Thyroid gland (tissue), 4 donors: Measurements from ENCODE around the gene PCCA. TPM values are rescaled to one million over a fixed set of nuclear protein-coding genes. Genes with fewer than 3 reads are reported as not detected.
"Not testable (repeated sequence)": the region's sequence is repeated elsewhere in the genome, so short reads cannot be mapped to it uniquely, and the experiment has no call there.

Source experiments
- DNase-seq, 2 donors: peaks; one replicate each; pipeline ENCODE4 v3.0.0-alpha.2; 2019
- H3K27ac ChIP-seq, 3 donors: fragments of 200-600 bp; sonication (generic); 1 replicate in 2 of 3; 2 replicates in 1 of 3; pipeline ENCODE4 v1.5.1; 2016 to 2019; ENCODE audit warnings: mild to moderate bottlenecking in 1 of 3, moderate library complexity in 1 of 3
- H3K27me3 ChIP-seq: fragments of 200-600 bp; sonication (generic); one replicate; pipeline ENCODE4 v1.5.1; 2019
- H3K36me3 ChIP-seq, 2 donors: fragments of 200-600 bp; sonication (generic); one replicate each; pipeline ENCODE4 v1.5.1; 2016 to 2019
- H3K4me1 ChIP-seq, 2 donors: fragments of 200-600 bp; sonication (generic); one replicate each; pipeline ENCODE4 v1.5.1; 2017 to 2019
- H3K4me3 ChIP-seq, 3 donors: fragments of 200-600 bp; sonication (generic); replicated peaks in 1 of 3; 1 replicate in 2 of 3; 2 replicates in 1 of 3; pipeline ENCODE4 v1.5.1; 2016; ENCODE audit warnings: mild to moderate bottlenecking in 1 of 3
- H3K9me3 ChIP-seq: fragments of 200-600 bp; sonication (generic); one replicate; pipeline ENCODE4 v1.5.1; 2017
- POLR2A ChIP-seq, 2 donors: fragments of 450-650 bp; IDR thresholded peaks; one replicate each; pipeline ENCODE4 v1.6.1; 2017; ENCODE audit warnings: antibody characterized with exemption in 2 of 2, mild to moderate bottlenecking in 2 of 2, moderate library complexity in 1 of 2
- WGBS, 2 donors: methylation state at CpG; one replicate each; pipeline ENCODE4 v1.1.5; 2017; 5-methylcytosine and 5-hydroxymethylcytosine counted together
- intact Hi-C: fragments of 100-400 bp; cut with DNase I; formaldehyde crosslinking; loops from one replicate; pipeline ENCODE4 v1.15.1; 2023
- total RNA-seq, 4 donors: library from RNA; depleted of rRNA; stranded (reverse); fragments of >200 nt; gene quantifications; one replicate each; pipeline ENCODE4 v1.2.3, GENCODE V29; 2016
- TF ChIP-seq, protein P1 (sequence below), 6 experiments: fragments of 200-600 bp in 3 of 6; fragments of 450-650 bp in 3 of 6; sonication (generic) in 3 of 6; IDR thresholded peaks; one replicate each; pipeline ENCODE4 v1.5.1; 2016 to 2019; ENCODE audit warnings: antibody characterized with exemption in 6 of 6, mild to moderate bottlenecking in 2 of 6, inconsistent platforms in 1 of 6, moderate library complexity in 1 of 6

Gene PCCA
- total RNA-seq, 4 donors from 2014 or later: 54.3 to 95.2 (median 67.7) TPM

DNA sequence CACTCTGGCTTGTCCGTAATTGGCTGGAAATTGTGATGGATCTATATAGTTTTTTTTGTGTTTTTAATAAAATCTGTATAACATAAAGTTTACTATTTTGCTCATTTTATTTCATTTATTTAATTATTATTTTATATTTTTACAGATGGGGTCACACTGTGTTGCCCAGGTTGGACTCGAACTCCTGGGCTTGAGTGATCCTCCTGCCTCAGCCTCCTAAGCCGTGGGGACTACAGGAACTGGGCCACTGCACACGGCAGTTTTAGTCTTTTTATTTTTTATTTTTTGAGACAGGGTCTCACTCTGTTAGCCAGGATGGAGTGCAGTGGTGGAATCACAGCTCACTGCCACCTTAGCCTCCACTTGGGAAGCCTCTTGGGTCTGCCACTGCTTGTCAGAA is 58.9 kb downstream of the PCCA start:
- Histone ChIP-seq H3K27me3 (no peaks in the 10 kb centered on the region), H3K36me3 (no peaks in the 10 kb centered on the region), H3K9me3 (no peaks in the 10 kb centered on the region), H3K27ac (no peak overlapping the region), H3K4me3 (no peak overlapping the region), H3K4me1 (no peaks in the 10 kb centered on the region)
- 97 to 98% methylated on average over 4 of the region's 4 CpGs for WGBS, 2 donors
- no peak for DNase-seq
- intact Hi-C loops: no loop called here
- TF ChIP-seq POLR2A (IDR thresholded peaks at IDR 0.05): no peak
- TF ChIP-seq, protein P1, sequence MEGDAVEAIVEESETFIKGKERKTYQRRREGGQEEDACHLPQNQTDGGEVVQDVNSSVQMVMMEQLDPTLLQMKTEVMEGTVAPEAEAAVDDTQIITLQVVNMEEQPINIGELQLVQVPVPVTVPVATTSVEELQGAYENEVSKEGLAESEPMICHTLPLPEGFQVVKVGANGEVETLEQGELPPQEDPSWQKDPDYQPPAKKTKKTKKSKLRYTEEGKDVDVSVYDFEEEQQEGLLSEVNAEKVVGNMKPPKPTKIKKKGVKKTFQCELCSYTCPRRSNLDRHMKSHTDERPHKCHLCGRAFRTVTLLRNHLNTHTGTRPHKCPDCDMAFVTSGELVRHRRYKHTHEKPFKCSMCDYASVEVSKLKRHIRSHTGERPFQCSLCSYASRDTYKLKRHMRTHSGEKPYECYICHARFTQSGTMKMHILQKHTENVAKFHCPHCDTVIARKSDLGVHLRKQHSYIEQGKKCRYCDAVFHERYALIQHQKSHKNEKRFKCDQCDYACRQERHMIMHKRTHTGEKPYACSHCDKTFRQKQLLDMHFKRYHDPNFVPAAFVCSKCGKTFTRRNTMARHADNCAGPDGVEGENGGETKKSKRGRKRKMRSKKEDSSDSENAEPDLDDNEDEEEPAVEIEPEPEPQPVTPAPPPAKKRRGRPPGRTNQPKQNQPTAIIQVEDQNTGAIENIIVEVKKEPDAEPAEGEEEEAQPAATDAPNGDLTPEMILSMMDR (IDR thresholded peaks at IDR 0.05): no peak

GRCh38 chr13:100148422-100148821 is 59.5 kb downstream of the PCCA start:
- Histone ChIP-seq H3K4me3 (no peak overlapping the region), H3K4me1 (no peaks in the 10 kb centered on the region), H3K27me3 (no peaks in the 10 kb centered on the region), H3K9me3 (no peaks in the 10 kb centered on the region), H3K36me3 (no peaks in the 10 kb centered on the region), H3K27ac (no peak overlapping the region)
- no peak for DNase-seq
- WGBS, 2 donors: 83 to 90% methylated on average over 4 of the region's 4 CpGs
- intact Hi-C loops: no loop called here
- TF ChIP-seq, protein P1 (IDR thresholded peaks at IDR 0.05): no peak
- no peak for TF ChIP-seq POLR2A (IDR thresholded peaks at IDR 0.05)

DNA sequence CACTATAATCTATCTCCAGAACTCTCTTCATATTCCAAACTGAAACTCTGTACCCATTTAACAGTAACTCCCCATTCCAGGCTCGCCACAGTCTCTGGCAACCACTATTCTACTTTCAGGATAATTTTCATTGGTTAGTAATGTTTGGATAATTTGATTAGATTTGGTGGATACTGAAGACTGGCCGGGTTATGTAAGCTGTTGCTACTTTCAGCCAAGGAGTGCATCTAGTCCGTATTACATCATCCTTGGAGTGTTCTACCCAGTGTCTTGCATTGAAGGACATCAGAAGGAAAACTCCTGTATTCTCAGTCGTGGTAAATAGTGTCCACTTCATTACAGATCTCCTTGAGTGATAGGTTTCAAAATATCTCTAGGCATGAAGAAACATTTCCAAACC is 60.5 kb downstream of the PCCA start:
- WGBS, 2 donors: 85 to 93% methylated on average over 4 of the region's 4 CpGs
- Histone ChIP-seq H3K9me3 (no peaks in the 10 kb centered on the region), H3K27ac (no peak overlapping the region), H3K36me3 (no peaks in the 10 kb centered on the region), H3K4me1 (no peaks in the 10 kb centered on the region), H3K4me3 (no peak overlapping the region), H3K27me3 (no peaks in the 10 kb centered on the region)
- no peak for TF ChIP-seq POLR2A (IDR thresholded peaks at IDR 0.05)
- TF ChIP-seq, protein P1 (IDR thresholded peaks at IDR 0.05): no peak
- intact Hi-C loops: no loop called here
- no peak for DNase-seq

DNA sequence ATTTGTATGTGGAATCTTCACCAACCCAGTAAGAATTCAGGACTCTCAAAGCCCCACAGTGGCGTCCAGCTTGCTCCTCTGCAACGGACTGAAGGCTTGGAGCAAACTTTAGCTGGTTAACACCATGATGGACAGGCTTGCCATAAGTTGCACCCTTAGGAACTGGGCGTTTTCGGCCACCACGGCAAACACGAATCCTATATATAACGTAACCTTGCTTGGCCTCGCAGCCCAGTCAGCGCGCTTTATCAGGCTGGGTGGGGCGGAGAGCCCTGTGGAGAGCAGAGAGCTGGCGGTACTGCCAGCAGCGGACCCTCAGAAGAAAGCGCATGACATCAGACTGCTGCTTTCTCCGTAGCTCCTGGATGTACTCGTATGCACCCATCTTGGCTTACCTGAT is 61.8 kb downstream of the PCCA start:
- H3K36me3 ChIP-seq, intact Hi-C loops, DNase-seq, H3K27ac ChIP-seq, H3K4me1 ChIP-seq, H3K4me3 ChIP-seq, H3K27me3 ChIP-seq, H3K9me3 ChIP-seq: not testable (repeated sequence)
- 92 to 97% methylated on average over 16 of the region's 16 CpGs for WGBS, 2 donors

DNA sequence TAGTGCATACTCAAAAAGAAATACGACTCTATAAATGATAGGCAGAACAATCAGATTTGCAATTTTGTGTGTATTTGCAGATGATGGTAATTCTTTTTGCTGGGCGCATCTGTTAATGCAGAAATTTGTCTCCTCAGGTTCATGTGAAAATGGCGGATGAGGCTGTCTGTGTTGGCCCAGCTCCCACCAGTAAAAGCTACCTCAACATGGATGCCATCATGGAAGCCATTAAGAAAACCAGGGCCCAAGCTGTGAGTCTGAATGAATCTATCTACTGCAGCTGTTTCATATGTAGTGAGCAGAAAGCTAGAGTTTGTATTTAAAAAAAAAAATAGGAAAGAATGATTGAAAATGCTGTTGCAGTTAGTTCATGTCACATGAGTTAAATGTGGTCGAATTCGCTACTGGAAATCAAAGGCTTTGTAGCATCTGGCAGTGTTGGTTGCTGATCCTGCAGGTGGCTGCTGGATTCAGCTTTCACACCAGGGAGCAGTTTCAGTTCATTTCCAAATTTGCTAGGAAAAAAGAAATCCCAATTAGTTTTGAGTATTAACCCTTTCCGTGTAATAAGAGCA is 66.0 kb downstream of the PCCA start:
- peaks cover 0 to 7% of the 10 kb centered on the region in 2 donors for H3K36me3 ChIP-seq
- no peaks in the 10 kb centered on the region for H3K4me1 ChIP-seq
- 96% methylated on average over 6 of the region's 6 CpGs for WGBS, 2 donors
- no peaks in the 10 kb centered on the region for H3K9me3 ChIP-seq
- H3K27me3 ChIP-seq: no peaks in the 10 kb centered on the region
- no peak overlapping the region for H3K27ac ChIP-seq
- intact Hi-C loops: no loop called here
- H3K4me3 ChIP-seq: no peak overlapping the region
- no peak for DNase-seq
- no peak for TF ChIP-seq POLR2A (IDR thresholded peaks at IDR 0.05)
- TF ChIP-seq, protein P1 (IDR thresholded peaks at IDR 0.05): no peak

- H3K4me3 ChIP-seq: no peak overlapping the region
- intact Hi-C loops: no loop called here
- 96 to 98% methylated on average over 1 of the region's 1 CpG for WGBS, 2 donors
Observed at GRCh38 chr13:100156788-100157187, 67.9 kb downstream of the PCCA start.

More at GRCh38 chr13:100156788-100157187, 67.9 kb downstream of the PCCA start:
- Histone ChIP-seq H3K27me3 (no peaks in the 10 kb centered on the region), H3K36me3 (peaks cover 0 to 7% of the 10 kb centered on the region in 2 donors), H3K9me3 (no peaks in the 10 kb centered on the region), H3K4me1 (no peaks in the 10 kb centered on the region), H3K27ac (no peak overlapping the region)
- TF ChIP-seq, protein P1 (IDR thresholded peaks at IDR 0.05): no peak
- no peak for TF ChIP-seq POLR2A (IDR thresholded peaks at IDR 0.05)
- DNase-seq: no peak
